ENCODE data around the gene POGK. TPM values are rescaled to one million over a fixed set of nuclear protein-coding genes. Genes with fewer than 3 reads are reported as not detected.
A peak's percentile ranks its signal among the peaks of the same experiment; 100 is the strongest.

Gene POGK
- total and polyA plus RNA-seq, 2 experiments from 2014 or later: 10.9 to 31.4 TPM

GRCh38 chr1:166855558-166855957 is 16.3 kb downstream of the POGK start:
- Histone ChIP-seq H4K20me1 (replicated peaks; ENCODE audit: insufficient read depth) (peaks cover 29% of the 10 kb centered on the region), H3K36me3 (ENCODE audit: insufficient read depth) (peaks cover 45% of the 10 kb centered on the region), H3F3A (replicated peaks; ENCODE audit: low read depth) (no peaks in the 10 kb centered on the region), H2AFZ (no peak overlapping the region), H3K4me1 (ENCODE audit: insufficient read depth) (peaks cover 8% of the 10 kb centered on the region), H3K4me2 (no peak overlapping the region), H3K79me2 (replicated peaks; ENCODE audit: insufficient read depth) (peaks cover 12% of the 10 kb centered on the region; the same call in 1 of the 2 replicates), H3K27ac (ENCODE audit: low read depth) (peak overlapping the region; percentile 64; the same call in 1 of the 2 replicates), H3K9me2 (ENCODE audit: insufficient read depth) (no peaks in the 10 kb centered on the region), H3K4me3 (no peak overlapping the region), H3K27me3 (ENCODE audit: insufficient read depth) (no peaks in the 10 kb centered on the region)
- Mint-ChIP-seq H3K4me3 (no peak overlapping the region), H3K36me3 (ENCODE audit: low read depth) (peaks cover 73% of the 10 kb centered on the region), H3K9me3 (no peaks in the 10 kb centered on the region), H3K27ac (peak overlapping the region; percentile 18; the same call in 1 of the 2 replicates), H3K27me3 (ENCODE audit: insufficient read depth, low read depth, poor library complexity) (peaks cover 5% of the 10 kb centered on the region), H3K4me1 (peaks cover 18% of the 10 kb centered on the region)
- ATAC-seq (peak; percentile 17; the same call in 1 of the 3 replicates), DNase-seq (ENCODE audit: low spot score) (no peak)
- TF ChIP-seq JUNB (IDR thresholded peaks at IDR 0.05; ENCODE audit: unreplicated experiment) (no peak), REST (IDR thresholded peaks at IDR 0.05; ENCODE audit: unreplicated experiment) (no peak), EZH2 (IDR thresholded peaks at IDR 0.05; ENCODE audit: low read depth, unreplicated experiment) (no peak), STAT1 (IDR thresholded peaks at IDR 0.05; ENCODE audit: unreplicated experiment) (no peak), ZNF331 (CRISPR knock-in tag; IDR thresholded peaks at IDR 0.05; ENCODE audit: low read depth) (no peak), NANOG (IDR thresholded peaks at IDR 0.05; ENCODE audit: borderline replicate concordance) (no peak), ZNF114 (CRISPR knock-in tag; IDR thresholded peaks at IDR 0.05) (no peak), POLR2AphosphoS5 (IDR thresholded peaks at IDR 0.05; ENCODE audit: low read depth) (no peak; the same call in 1 of the 2 replicates), CREB1 (CRISPR knock-in tag; IDR thresholded peaks at IDR 0.05; ENCODE audit: low read depth) (no peak), EZH2phosphoT487 (IDR thresholded peaks at IDR 0.05; ENCODE audit: unreplicated experiment) (no peak), CTCF (conservative IDR thresholded peaks at IDR 0.05; ENCODE audit: low read depth in 2 of 2) (no peak), ZNF462 (CRISPR knock-in tag; IDR thresholded peaks at IDR 0.05) (no peak)
- TF ChIP-seq, protein P1, sequence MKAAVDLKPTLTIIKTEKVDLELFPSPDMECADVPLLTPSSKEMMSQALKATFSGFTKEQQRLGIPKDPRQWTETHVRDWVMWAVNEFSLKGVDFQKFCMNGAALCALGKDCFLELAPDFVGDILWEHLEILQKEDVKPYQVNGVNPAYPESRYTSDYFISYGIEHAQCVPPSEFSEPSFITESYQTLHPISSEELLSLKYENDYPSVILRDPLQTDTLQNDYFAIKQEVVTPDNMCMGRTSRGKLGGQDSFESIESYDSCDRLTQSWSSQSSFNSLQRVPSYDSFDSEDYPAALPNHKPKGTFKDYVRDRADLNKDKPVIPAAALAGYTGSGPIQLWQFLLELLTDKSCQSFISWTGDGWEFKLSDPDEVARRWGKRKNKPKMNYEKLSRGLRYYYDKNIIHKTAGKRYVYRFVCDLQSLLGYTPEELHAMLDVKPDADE (IDR thresholded peaks at IDR 0.05): no peak
